Measurements from ENCODE around the gene MAP1S. TPM values are rescaled to one million over a fixed set of nuclear protein-coding genes. Genes with fewer than 3 reads are reported as not detected.
"Not testable (repeated sequence)": the region's sequence is repeated elsewhere in the genome, so short reads cannot be mapped to it uniquely, and the experiment has no call there.

The MAP1S gene
- total and polyA plus RNA-seq, 8 donors = 28.3 to 82.2 (median 33.1) TPM

- Histone ChIP-seq H3K27me3 (peaks cover 0 to 46% of the 10 kb centered on the region in 2 donors), H3K4me3 (peak overlapping the region in 1 of 2 donors; percentile 37), H3K4me1 (peaks cover 6 to 17% of the 10 kb centered on the region in 2 donors), H3K36me3 (peaks cover 0 to 21% of the 10 kb centered on the region in 2 donors), H3K9me3 (no peaks in the 10 kb centered on the region), H3K27ac (peak overlapping the region in 1 of 2 donors; percentile 31)
- DNase-seq = peak in 2 of 4 donors; percentile 82 to 94
- intact Hi-C loops (cut with DNase I) = no loop called here
- TF ChIP-seq CTCF (IDR thresholded peaks at IDR 0.05) = no peak
- peak; percentile 82 for ATAC-seq
Measured at GRCh38 chr19:17778251-17778967, 59.1 kb downstream of the MAP1S start.

DNA sequence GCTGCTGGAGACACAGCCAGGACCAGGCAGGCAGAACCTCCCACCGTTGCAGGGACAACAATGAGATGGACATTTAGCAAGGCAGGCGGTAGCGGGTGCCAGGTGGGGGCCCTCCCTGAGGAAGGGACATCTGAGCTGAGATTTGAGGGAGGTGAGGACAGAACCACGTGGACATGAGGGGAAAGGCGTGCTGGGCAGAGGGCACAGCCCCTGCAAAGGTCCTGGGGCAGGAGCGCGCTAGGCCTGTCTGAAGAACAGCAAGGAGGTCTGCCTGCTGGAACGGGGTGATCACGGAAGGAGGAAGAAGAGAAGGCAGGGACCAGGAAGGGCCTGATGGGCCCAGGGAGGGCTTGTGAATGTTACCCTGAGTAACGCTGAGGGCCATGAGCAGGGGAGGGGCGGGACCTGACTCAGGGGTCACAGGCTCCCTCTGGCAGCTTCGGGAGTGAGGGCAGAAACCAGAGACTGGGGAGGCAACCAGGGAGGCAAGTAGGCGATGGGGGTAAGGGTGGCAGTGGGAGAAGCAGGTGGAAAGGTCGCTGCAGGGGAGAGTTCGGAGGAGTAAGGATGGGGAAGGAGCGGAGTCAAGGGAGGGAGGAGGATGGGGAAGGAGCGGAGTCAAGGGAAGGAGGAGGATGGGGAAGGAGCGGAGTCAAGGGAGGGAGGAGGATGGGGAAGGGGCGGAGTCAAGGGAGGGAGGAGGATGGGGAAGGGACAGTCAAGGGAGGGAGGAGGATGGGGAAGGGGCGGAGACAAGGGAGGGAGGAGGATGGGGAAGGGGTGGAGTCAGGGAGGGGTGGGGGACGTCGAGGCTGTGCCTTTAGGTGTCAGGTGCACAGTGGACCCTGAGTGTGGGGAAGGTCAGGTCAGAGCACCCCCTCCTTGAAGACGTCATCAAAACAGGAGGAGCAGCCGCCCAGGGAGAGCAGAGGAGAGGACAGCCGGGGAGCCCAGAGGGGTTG lies 60.0 kb downstream of the MAP1S start:
- Histone ChIP-seq H3K4me1 (peaks cover 6 to 19% of the 10 kb centered on the region in 2 donors), H3K36me3 (peaks cover 0 to 24% of the 10 kb centered on the region in 2 donors), H3K27ac (peak overlapping the region in 1 of 2 donors; percentile 31), H3K9me3 (no peaks in the 10 kb centered on the region), H3K27me3 (peaks cover 0 to 46% of the 10 kb centered on the region in 2 donors), H3K4me3 (peak overlapping the region in 1 of 2 donors; percentile 37)
- intact Hi-C loops (cut with DNase I) = no loop called here
- no peak for TF ChIP-seq CTCF (IDR thresholded peaks at IDR 0.05)
- ATAC-seq = peak; percentile 20
- peak in 1 of 4 donors; percentile 79 for DNase-seq

GRCh38 chr19:17780781-17781180 lies 61.5 kb downstream of the MAP1S start:
- Histone ChIP-seq H3K9me3 (no peaks in the 10 kb centered on the region), H3K4me1 (peaks cover 6 to 19% of the 10 kb centered on the region in 2 donors), H3K4me3 (no peak overlapping the region), H3K27ac (no peak overlapping the region), H3K36me3 (peaks cover 0 to 24% of the 10 kb centered on the region in 2 donors), H3K27me3 (peaks cover 0 to 46% of the 10 kb centered on the region in 2 donors)
- no peak for TF ChIP-seq CTCF (IDR thresholded peaks at IDR 0.05)
- intact Hi-C loops (cut with DNase I) = loop anchor here in 1 of 2 donors (10.0 kb wide), 1 partner anchor 74 kb away; the partner anchor contains the start of gene RPL18A
- DNase-seq (no peak), ATAC-seq (no peak)

DNA sequence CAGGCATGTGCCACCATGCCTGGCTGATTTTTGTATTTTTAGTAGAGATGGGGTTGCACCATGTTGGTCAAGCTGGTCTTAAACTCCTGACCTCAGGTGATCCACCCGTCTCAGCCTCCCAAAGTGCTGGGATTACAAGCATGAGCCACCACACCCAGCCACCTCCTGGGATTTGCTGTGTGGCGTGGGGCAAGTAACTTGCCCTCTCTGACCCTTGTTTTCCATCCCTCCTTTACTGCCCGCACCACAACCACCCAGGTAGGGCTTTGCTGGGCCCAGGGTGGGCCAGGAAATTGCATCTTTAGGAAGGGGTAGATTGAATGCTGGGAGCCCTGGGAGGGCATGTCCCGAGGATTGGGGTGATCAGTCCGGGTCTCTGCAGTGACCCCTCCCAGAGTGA lies 64.4 kb downstream of the MAP1S start:
- intact Hi-C loops (cut with DNase I) = loop anchor here in 1 of 2 donors (10.0 kb wide), 1 partner anchor 71 kb away; the partner anchor contains the start of gene RPL18A
- Histone ChIP-seq H3K27me3 (peaks cover 0 to 29% of the 10 kb centered on the region in 2 donors), H3K36me3 (peaks cover 0 to 40% of the 10 kb centered on the region in 2 donors), H3K4me1 (peaks cover 4 to 13% of the 10 kb centered on the region in 2 donors)
- ATAC-seq, H3K9me3 ChIP-seq, H3K4me3 ChIP-seq, H3K27ac ChIP-seq, DNase-seq: not testable (repeated sequence)

Other genes with a start within 250 kb of the MAP1S start
- 10 to 100 TPM; 16.9 to 21.9 TPM for gene SLC27A1, start 249.0 kb upstream of the MAP1S start, total RNA-seq
- gene SLC27A1, start 249.0 kb upstream of the MAP1S start, polyA plus RNA-seq (ENCODE audit: insufficient read length in 6 of 6) = 10 to 100 TPM; 21.0 to 28.1 (median 26.4) TPM
- 10 to 100 TPM; 78.2 to 85.4 TPM for gene PGLS, start 207.8 kb upstream of the MAP1S start, total RNA-seq
- gene PGLS, start 207.8 kb upstream of the MAP1S start, polyA plus RNA-seq (ENCODE audit: insufficient read length in 6 of 6) = 10 to 100 TPM; 58.0 to 86.5 (median 69.2) TPM
- 100 to 1,000 TPM; 107 to 170 TPM for gene COLGALT1, start 163.8 kb upstream of the MAP1S start, total RNA-seq
- 10 to 100 TPM; 57.0 to 71.2 (median 62.4) TPM for gene COLGALT1, start 163.8 kb upstream of the MAP1S start, polyA plus RNA-seq (ENCODE audit: insufficient read length in 6 of 6)
- gene UNC13A, start 31.1 kb upstream of the MAP1S start, total RNA-seq = under 1 TPM; 0.15 to 0.37 TPM
- gene UNC13A, start 31.1 kb upstream of the MAP1S start, polyA plus RNA-seq (ENCODE audit: insufficient read length in 6 of 6) = under 1 TPM; 0.47 to 0.98 (median 0.64) TPM
- gene FCHO1, start 32.0 kb downstream of the MAP1S start, total RNA-seq = 10 to 100 TPM in 1 of 2 donors, 1 to 10 TPM in 1; 3.0 to 12.7 TPM
- gene FCHO1, start 32.0 kb downstream of the MAP1S start, polyA plus RNA-seq (ENCODE audit: insufficient read length in 6 of 6) = 1 to 10 TPM in 4 of 6 donors, under 1 TPM in 2; 0.54 to 1.7 (median 1.2) TPM
- 1 to 10 TPM; 2.1 to 5.2 TPM for gene B3GNT3, start 75.7 kb downstream of the MAP1S start, total RNA-seq
- gene B3GNT3, start 75.7 kb downstream of the MAP1S start, polyA plus RNA-seq (ENCODE audit: insufficient read length in 6 of 6) = under 1 TPM in 2 of 6 donors, not detected in 4; 0.12 to 0.13 TPM
- gene INSL3, start 102.0 kb downstream of the MAP1S start, total RNA-seq = under 1 TPM in 1 of 2 donors, not detected in 1; 0.76 TPM
- gene INSL3, start 102.0 kb downstream of the MAP1S start, polyA plus RNA-seq (ENCODE audit: insufficient read length in 6 of 6) = under 1 TPM in 1 of 6 donors, not detected in 5; 0.21 TPM
- gene JAK3, start 128.5 kb downstream of the MAP1S start, total RNA-seq = 10 to 100 TPM in 1 of 2 donors, 1 to 10 TPM in 1; 7.9 to 35.9 TPM
- gene JAK3, start 128.5 kb downstream of the MAP1S start, polyA plus RNA-seq (ENCODE audit: insufficient read length in 6 of 6) = 1 to 10 TPM; 2.3 to 3.9 (median 2.8) TPM
- gene RPL18A, start 140.4 kb downstream of the MAP1S start, total RNA-seq = 1,000 to 10,000 TPM; 1,438 to 1,592 TPM
- gene RPL18A, start 140.4 kb downstream of the MAP1S start, polyA plus RNA-seq (ENCODE audit: insufficient read length in 6 of 6) = 1,000 to 10,000 TPM; 1,124 to 1,497 (median 1,287) TPM
- under 1 TPM in 1 of 2 donors, not detected in 1; 0.55 TPM for gene SLC5A5, start 152.5 kb downstream of the MAP1S start, total RNA-seq
- under 1 TPM; 0.06 to 0.13 (median 0.08) TPM for gene SLC5A5, start 152.5 kb downstream of the MAP1S start, polyA plus RNA-seq (ENCODE audit: insufficient read length in 6 of 6)
- gene CCDC124, start 213.5 kb downstream of the MAP1S start, total RNA-seq = 10 to 100 TPM; 60.5 to 75.7 TPM
- 10 to 100 TPM; 42.0 to 63.8 (median 53.1) TPM for gene CCDC124, start 213.5 kb downstream of the MAP1S start, polyA plus RNA-seq (ENCODE audit: insufficient read length in 6 of 6)
- gene KCNN1, start 247.6 kb downstream of the MAP1S start, total RNA-seq = under 1 TPM; 0.06 to 0.10 TPM
- gene KCNN1, start 247.6 kb downstream of the MAP1S start, polyA plus RNA-seq (ENCODE audit: insufficient read length in 6 of 6) = 1 to 10 TPM; 1.9 to 2.8 (median 2.2) TPM

Data from left lung (tissue), 10 donors.